ENCODE measurements around the gene AGPAT1.
A peak's percentile ranks its signal among the peaks of the same experiment; 100 is the strongest.
"Not testable (repeated sequence)": the region's sequence is repeated elsewhere in the genome, so short reads cannot be mapped to it uniquely, and the experiment has no call there.

The AGPAT1 gene

GRCh38 chr6:32198866-32199265 is 23.0 kb upstream of the AGPAT1 start:
- no peak for DNase-seq (ENCODE audit: low spot score)

GRCh38 chr6:32198345-32198696 is 22.4 kb upstream of the AGPAT1 start:
- DNase-seq (ENCODE audit: low spot score), result no peak

GRCh38 chr6:32196682-32197616 is 21.1 kb upstream of the AGPAT1 start:
- no peak for DNase-seq (ENCODE audit: low spot score)

- DNase-seq (ENCODE audit: low spot score), result peak; percentile 92
Observed at GRCh38 chr6:32195902-32196681, 20.2 kb upstream of the AGPAT1 start.

GRCh38 chr6:32195652-32195901 is 19.7 kb upstream of the AGPAT1 start:
- peak; percentile 100 for DNase-seq (ENCODE audit: low spot score)

GRCh38 chr6:32194825-32195651 is 19.2 kb upstream of the AGPAT1 start:
- no peak for DNase-seq (ENCODE audit: low spot score)

GRCh38 chr6:32194388-32194787 is 18.5 kb upstream of the AGPAT1 start:
- DNase-seq (ENCODE audit: low spot score), result no peak

- not testable (repeated sequence) for DNase-seq (ENCODE audit: low spot score)
Observed at GRCh38 chr6:32193096-32193495, 17.2 kb upstream of the AGPAT1 start.

- DNase-seq (ENCODE audit: low spot score), result no peak
Observed at GRCh38 chr6:32192608-32193039, 16.7 kb upstream of the AGPAT1 start, which contains the start of gene GPSM3. GPSM3 (minus strand) TSS chr6:32192643; CDS start chr6:32192513, 130 bp downstream.

- DNase-seq (ENCODE audit: low spot score), result no peak
Observed at GRCh38 chr6:32191696-32192607, 16.1 kb upstream of the AGPAT1 start.

GRCh38 chr6:32190911-32191677 is 15.2 kb upstream of the AGPAT1 start:
- DNase-seq (ENCODE audit: low spot score), result no peak

- peak; percentile 96 for DNase-seq (ENCODE audit: low spot score)
Observed at GRCh38 chr6:32190054-32190851, 14.4 kb upstream of the AGPAT1 start, which contains the start of gene PBX2. PBX2 (minus strand) TSS chr6:32190202; CDS start chr6:32189915, 287 bp downstream.

- DNase-seq (ENCODE audit: low spot score), result no peak
Observed at GRCh38 chr6:32189742-32190053, 13.8 kb upstream of the AGPAT1 start.

GRCh38 chr6:32189069-32189741 is 13.3 kb upstream of the AGPAT1 start:
- no peak for DNase-seq (ENCODE audit: low spot score)

GRCh38 chr6:32188381-32189068 is 12.6 kb upstream of the AGPAT1 start:
- DNase-seq (ENCODE audit: low spot score), result no peak

- not testable (repeated sequence) for DNase-seq (ENCODE audit: low spot score)
Observed at GRCh38 chr6:32187725-32188380, 12.0 kb upstream of the AGPAT1 start.

GRCh38 chr6:32187009-32187709 is 11.3 kb upstream of the AGPAT1 start:
- DNase-seq (ENCODE audit: low spot score), result no peak

Measured in left forelimb (tissue), 1 donor.